Lower leg skin (tissue), 4 donors: ENCODE measurements around the gene DIP2B. TPM values are rescaled to one million over a fixed set of nuclear protein-coding genes. Genes with fewer than 3 reads are reported as not detected.

Experiments used
- DNase-seq, 2 donors: peaks; one replicate each; pipeline ENCODE4 v3.0.0-alpha.2; 2019; ENCODE audit warnings: low spot score in 2 of 2
- H3K4me3 ChIP-seq: fragments of 200-600 bp; sonication (generic); 2 replicates; pipeline ENCODE4 v1.5.1; 2017; ENCODE audit warnings: mild to moderate bottlenecking, low read depth; ENCODE audit not compliant: poor library complexity, severe bottlenecking
- CTCF ChIP-seq, 3 donors: fragments of 450-650 bp; IDR thresholded peaks; one replicate each; pipeline ENCODE4 v1.5.1; 2016; ENCODE audit warnings: antibody characterized with exemption in 3 of 3, mild to moderate bottlenecking in 3 of 3, moderate library complexity in 2 of 3
- POLR2A ChIP-seq, 2 donors: fragments of 450-650 bp; IDR thresholded peaks; one replicate each; pipeline ENCODE4 v1.6.1; 2016 to 2017; ENCODE audit warnings: antibody characterized with exemption in 2 of 2, mild to moderate bottlenecking in 1 of 2, moderate library complexity in 1 of 2
- WGBS, 2 donors: methylation state at CpG; one replicate each; pipeline ENCODE4 v1.1.5; 2018; 5-methylcytosine and 5-hydroxymethylcytosine counted together
- intact Hi-C: fragments of 100-400 bp; cut with DNase I; formaldehyde crosslinking; loops from one replicate; pipeline ENCODE4 v1.15.0; 2023; ENCODE audit warnings: low total_unique reads
- total RNA-seq, 4 donors: library from RNA; depleted of rRNA; stranded (reverse); fragments of >200 nt; gene quantifications; one replicate each; pipeline ENCODE4 v1.1.0, GENCODE V29; 2016

The DIP2B gene
- total RNA-seq, 4 donors from 2014 or later = 56.9 to 104 (median 68.6) TPM

- intact Hi-C loops = no loop called here
- WGBS, 2 donors = 59% methylated on average over 7 of the region's 7 CpGs
- no peak for DNase-seq
- no peak for TF ChIP-seq CTCF (IDR thresholded peaks at IDR 0.05)
- no peak for TF ChIP-seq POLR2A (IDR thresholded peaks at IDR 0.05)
- H3K4me3 ChIP-seq = no peak overlapping the region
These were observed 110.5 kb downstream of the DIP2B start for GRCh38 chr12:50615145-50615906.

- H3K4me3 ChIP-seq = no peak overlapping the region
- WGBS, 2 donors = 51 to 59% methylated on average over 1 of the region's 1 CpG
- intact Hi-C loops = no loop called here
- no peak for DNase-seq
- no peak for TF ChIP-seq POLR2A (IDR thresholded peaks at IDR 0.05)
- no peak for TF ChIP-seq CTCF (IDR thresholded peaks at IDR 0.05)
These were observed 111.1 kb downstream of the DIP2B start for GRCh38 chr12:50615907-50616296.

- no peak overlapping the region for H3K4me3 ChIP-seq
- TF ChIP-seq POLR2A (IDR thresholded peaks at IDR 0.05) (no peak), CTCF (IDR thresholded peaks at IDR 0.05) (no peak)
- intact Hi-C loops = no loop called here
- DNase-seq = no peak
- WGBS, 2 donors = 39 to 47% methylated on average over 2 of the region's 2 CpGs
These were observed 112.9 kb downstream of the DIP2B start for GRCh38 chr12:50617657-50618056.

GRCh38 chr12:50618864-50619609 is 114.3 kb downstream of the DIP2B start:
- DNase-seq = no peak
- 63 to 69% methylated on average over 7 of the region's 7 CpGs for WGBS, 2 donors

GRCh38 chr12:50619610-50619958 is 114.8 kb downstream of the DIP2B start:
- TF ChIP-seq POLR2A (IDR thresholded peaks at IDR 0.05) (no peak), CTCF (IDR thresholded peaks at IDR 0.05) (no peak)
- H3K4me3 ChIP-seq = no peak overlapping the region
- intact Hi-C loops = no loop called here
- no peak for DNase-seq
- 74 to 75% methylated on average over 2 of the region's 2 CpGs for WGBS, 2 donors

More at GRCh38 chr12:50618864-50619609, 114.3 kb downstream of the DIP2B start:
- intact Hi-C loops = no loop called here
- no peak for TF ChIP-seq POLR2A (IDR thresholded peaks at IDR 0.05)
- no peak for TF ChIP-seq CTCF (IDR thresholded peaks at IDR 0.05)
- no peak overlapping the region for H3K4me3 ChIP-seq
